ENCODE data around the gene ZNF608. TPM values are rescaled to one million over a fixed set of nuclear protein-coding genes. Genes with fewer than 3 reads are reported as not detected.

Gene ZNF608
- polyA plus RNA-seq, 1 donor (not counting 4 experiments of a cell fraction or from before 2014, with no cell fraction given), result 1.1 TPM

- Histone ChIP-seq H4K20me1 (ENCODE audit: control insufficient read depth, extremely low read depth, insufficient read depth, low read length) (no peaks in the 10 kb centered on the region), H3K27ac (ENCODE audit: control insufficient read depth, insufficient read depth, low read length) (no peak overlapping the region), H3K79me2 (ENCODE audit: control insufficient read depth, insufficient read depth, low read length) (no peaks in the 10 kb centered on the region), H3K27me3 (ENCODE audit: control insufficient read depth, extremely low read depth, insufficient read depth, low read length) (no peaks in the 10 kb centered on the region), H3K4me3 (ENCODE audit: control insufficient read depth in 2 of 3, extremely low read depth in 1 of 3, insufficient read depth in 2 of 3, low read depth in 1 of 3, low read length in 3 of 3) (no peak overlapping the region), H3K9me3 (ENCODE audit: control insufficient read depth, low read depth, low read length) (no peaks in the 10 kb centered on the region), H3K9me1 (ENCODE audit: control insufficient read depth, extremely low read depth, insufficient read depth, low read length) (no peaks in the 10 kb centered on the region), H3K9ac (ENCODE audit: control insufficient read depth, extremely low read depth, insufficient read depth, low read length) (no peak overlapping the region), H2AFZ (ENCODE audit: control insufficient read depth, low read length) (no peak overlapping the region), H3K36me3 (ENCODE audit: control insufficient read depth in 2 of 2, extremely low read depth in 1 of 2, insufficient read depth in 2 of 2, low read length in 2 of 2) (no peaks in the 10 kb centered on the region), H3K4me2 (ENCODE audit: control insufficient read depth, extremely low read depth, insufficient read depth, low read depth, low read length) (no peak overlapping the region), H3K4me1 (ENCODE audit: control insufficient read depth, extremely low read depth, insufficient read depth, low read length) (no peaks in the 10 kb centered on the region)
- DNase-seq (ENCODE audit: low read depth, low spot score) (no peak), FAIRE-seq (no peak)
- TF ChIP-seq CTCF (optimal IDR thresholded peaks at IDR 0.05 in 1 of 3, IDR thresholded peaks at IDR 0.05 in 1 of 3, conservative IDR thresholded peaks at IDR 0.05 in 1 of 3; ENCODE audit: extremely low read depth in 1 of 3, insufficient read depth in 2 of 3, low read length in 3 of 3) (no peak), EZH2 (IDR thresholded peaks at IDR 0.05; ENCODE audit: low read length) (no peak)
- dilution Hi-C loops (cut with MboI; ENCODE audit: extremely low pct_ligation_motif_present, low sequenced_read_pairs), result no loop called here
Measured at GRCh38 chr5:124760608-124761007, 14.2 kb upstream of the ZNF608 start.

GRCh38 chr5:124755565-124755964 lies 9.1 kb upstream of the ZNF608 start:
- no peak overlapping the region for H3K4me3 ChIP-seq (ENCODE audit: control insufficient read depth in 2 of 3, extremely low read depth in 1 of 3, insufficient read depth in 2 of 3, low read depth in 1 of 3, low read length in 3 of 3)
- FAIRE-seq, result peak; percentile 9
- H3K79me2 ChIP-seq (ENCODE audit: control insufficient read depth, insufficient read depth, low read length), result no peaks in the 10 kb centered on the region
- H3K27me3 ChIP-seq (ENCODE audit: control insufficient read depth, extremely low read depth, insufficient read depth, low read length), result no peaks in the 10 kb centered on the region
- TF ChIP-seq CTCF (optimal IDR thresholded peaks at IDR 0.05 in 1 of 3, IDR thresholded peaks at IDR 0.05 in 1 of 3, conservative IDR thresholded peaks at IDR 0.05 in 1 of 3; ENCODE audit: extremely low read depth in 1 of 3, insufficient read depth in 2 of 3, low read length in 3 of 3) (no peak), EZH2 (IDR thresholded peaks at IDR 0.05; ENCODE audit: low read length) (no peak)
- H3K9ac ChIP-seq (ENCODE audit: control insufficient read depth, extremely low read depth, insufficient read depth, low read length), result no peak overlapping the region
- dilution Hi-C loops (cut with MboI; ENCODE audit: extremely low pct_ligation_motif_present, low sequenced_read_pairs), result no loop called here
- H3K4me2 ChIP-seq (ENCODE audit: control insufficient read depth, extremely low read depth, insufficient read depth, low read depth, low read length), result no peak overlapping the region
- H2AFZ ChIP-seq (ENCODE audit: control insufficient read depth, low read length), result no peak overlapping the region
- H3K27ac ChIP-seq (ENCODE audit: control insufficient read depth, insufficient read depth, low read length), result no peak overlapping the region
- no peaks in the 10 kb centered on the region for H3K9me1 ChIP-seq (ENCODE audit: control insufficient read depth, extremely low read depth, insufficient read depth, low read length)
- H4K20me1 ChIP-seq (ENCODE audit: control insufficient read depth, extremely low read depth, insufficient read depth, low read length), result no peaks in the 10 kb centered on the region
- DNase-seq (ENCODE audit: low read depth, low spot score), result no peak
- H3K4me1 ChIP-seq (ENCODE audit: control insufficient read depth, extremely low read depth, insufficient read depth, low read length), result no peaks in the 10 kb centered on the region
- H3K9me3 ChIP-seq (ENCODE audit: control insufficient read depth, low read depth, low read length), result no peaks in the 10 kb centered on the region
- no peaks in the 10 kb centered on the region for H3K36me3 ChIP-seq (ENCODE audit: control insufficient read depth in 2 of 2, extremely low read depth in 1 of 2, insufficient read depth in 2 of 2, low read length in 2 of 2)
